HG03442 (cell line): Measurements from ENCODE around the gene KIRREL1.
"Not testable (repeated sequence)": the region's sequence is repeated elsewhere in the genome, so short reads cannot be mapped to it uniquely, and the experiment has no call there.

Source experiments
- ATAC-seq: cut with Tn5 transposase; IDR thresholded peaks from one replicate; pipeline ENCODE4 v1.9.1; 2021; ENCODE audit warnings: mild to moderate bottlenecking, moderate library complexity; ENCODE audit not compliant: unreplicated experiment

Gene KIRREL1

DNA sequence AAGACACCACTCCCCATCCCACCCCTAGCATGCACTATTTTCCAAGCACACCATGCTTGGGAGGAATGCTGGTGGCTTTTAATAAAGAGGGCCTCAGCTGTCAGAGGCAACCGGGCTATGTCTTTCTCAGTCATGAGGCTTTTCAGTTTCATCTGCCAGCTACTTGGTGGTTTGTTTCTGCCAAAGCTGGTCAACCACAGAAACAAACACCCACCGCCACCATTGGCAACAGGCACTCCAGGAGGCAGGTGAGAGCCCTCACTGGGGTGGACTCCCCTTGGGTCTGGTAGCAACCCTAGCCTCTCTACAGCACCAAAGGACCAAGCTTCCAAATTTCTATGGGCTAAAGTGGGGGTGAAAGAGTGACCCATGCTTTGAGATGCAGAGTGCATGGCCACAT lies 133.0 kb downstream of the KIRREL1 start:
- ATAC-seq = peak; percentile 45

DNA sequence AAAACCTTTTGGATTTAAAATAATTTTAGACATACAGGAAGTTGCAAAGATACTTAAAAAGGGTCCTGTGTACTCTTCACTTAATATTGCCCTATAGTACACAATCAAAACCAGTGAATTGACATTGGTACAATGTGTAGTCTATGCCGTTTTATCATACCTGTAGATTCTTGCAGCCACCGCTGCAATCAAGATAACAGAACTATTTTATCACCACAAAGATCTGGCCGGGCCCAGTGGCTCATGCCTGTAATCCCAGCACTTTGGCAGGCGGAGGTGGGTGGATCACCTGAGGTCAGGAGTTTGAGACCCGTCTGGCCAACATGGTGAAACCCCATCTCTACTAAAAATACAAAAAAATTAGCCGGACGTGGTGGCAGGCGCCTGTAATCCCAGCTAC lies 135.1 kb downstream of the KIRREL1 start:
- ATAC-seq = not testable (repeated sequence)

DNA sequence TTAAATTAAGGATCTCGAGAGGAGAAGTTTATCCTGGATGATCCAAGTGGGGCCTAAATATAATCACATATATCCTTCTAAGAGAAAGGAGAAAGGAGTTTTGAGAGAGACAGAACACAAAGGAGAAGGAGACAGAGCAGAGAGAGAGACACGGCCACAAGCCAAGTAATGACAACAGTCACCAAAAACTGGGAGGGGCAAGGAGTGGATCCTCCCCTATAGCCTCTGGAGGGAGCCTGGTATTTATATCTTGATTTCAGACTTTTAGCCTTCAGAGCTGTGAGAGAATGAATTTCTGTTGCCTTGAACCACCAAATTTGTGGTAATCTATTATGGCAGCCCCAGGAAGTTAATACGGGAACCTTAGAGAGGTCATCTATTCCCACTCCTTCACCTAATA lies 137.8 kb downstream of the KIRREL1 start:
- ATAC-seq = no peak

DNA sequence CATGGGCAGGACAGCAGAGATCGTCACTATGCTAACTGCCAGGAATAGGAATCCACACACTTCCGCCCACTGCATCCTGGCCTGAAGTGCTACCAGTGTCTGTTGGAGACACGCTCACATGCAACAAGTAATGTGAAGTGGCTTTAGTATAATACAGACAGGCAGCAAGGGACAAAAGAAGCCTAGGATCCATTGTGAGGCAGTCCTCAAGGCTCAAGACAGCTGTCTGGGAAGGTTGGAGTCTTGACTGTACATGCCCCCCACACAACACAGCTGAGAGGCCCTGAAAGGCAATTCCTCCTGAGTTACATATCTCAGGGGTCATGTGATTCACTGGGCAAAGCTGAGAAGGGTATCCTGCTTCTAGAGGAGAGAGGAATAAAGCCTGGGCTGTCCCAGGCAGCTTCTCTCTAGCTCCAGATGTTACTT lies 147.3 kb downstream of the KIRREL1 start:
- no peak for ATAC-seq

DNA sequence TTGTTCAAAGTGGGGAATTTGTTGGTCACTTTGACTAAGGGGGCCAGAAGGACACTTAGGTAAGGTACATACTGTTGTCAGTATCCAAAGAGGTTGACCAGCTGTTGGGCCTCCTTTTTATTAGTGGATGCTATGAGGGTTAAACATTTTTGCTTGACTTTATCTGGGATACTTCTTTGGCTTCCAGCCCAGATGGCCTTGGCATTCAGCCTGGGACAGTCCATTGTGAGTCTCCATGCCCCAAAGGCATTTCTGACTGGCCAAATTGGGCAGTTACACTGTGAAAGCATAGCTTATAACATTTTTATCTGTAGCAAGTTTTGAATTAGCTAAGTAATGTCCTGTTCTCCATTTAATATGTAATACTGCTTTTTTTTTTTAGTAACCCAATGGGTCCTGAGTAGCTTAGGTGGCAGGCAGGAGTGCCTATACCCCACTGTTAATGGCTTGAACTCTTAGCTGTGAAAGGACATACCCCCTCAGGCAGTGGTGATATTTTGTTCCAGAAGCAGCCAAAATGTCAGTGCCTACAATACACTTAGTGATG lies 151.8 kb downstream of the KIRREL1 start:
- no peak for ATAC-seq

DNA sequence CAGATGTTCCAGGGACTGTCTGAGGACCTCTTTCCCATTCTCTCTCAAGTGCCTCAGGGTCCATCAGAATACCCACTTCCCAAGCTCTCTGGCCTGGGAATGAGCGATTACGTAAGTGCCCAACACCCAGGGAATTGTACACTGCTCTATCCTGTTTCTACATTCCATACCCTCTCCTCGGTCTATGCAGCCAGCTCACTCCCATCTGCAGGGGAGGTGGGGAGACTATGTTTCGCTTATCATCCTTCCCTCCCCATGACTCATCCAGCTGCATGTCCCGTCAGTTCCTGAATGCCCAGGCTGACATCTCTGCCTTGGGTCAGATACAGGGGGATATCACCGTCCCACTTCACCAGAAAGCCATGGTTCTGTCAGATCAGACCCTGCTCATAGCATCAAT lies 152.7 kb downstream of the KIRREL1 start:
- ATAC-seq = no peak

DNA sequence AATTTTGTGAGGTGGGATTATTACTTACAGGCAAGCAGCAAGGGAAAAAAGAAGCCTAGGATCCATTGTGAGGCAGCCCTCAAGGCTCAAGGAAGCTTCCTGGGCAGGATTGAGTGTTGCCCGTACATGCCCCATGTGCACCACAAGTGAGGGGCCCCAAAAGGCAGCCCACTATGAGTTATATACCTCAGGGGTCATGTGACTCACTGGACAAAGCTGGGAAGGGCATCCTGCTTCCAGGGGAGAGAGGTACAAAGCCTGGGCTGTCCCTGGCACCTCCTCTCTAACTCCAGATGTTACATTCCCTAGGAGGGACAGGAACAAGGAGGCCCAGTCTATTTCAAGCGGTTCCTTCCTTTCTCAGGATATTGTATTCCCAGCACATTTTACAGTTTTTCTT lies 153.3 kb downstream of the KIRREL1 start:
- ATAC-seq = no peak

DNA sequence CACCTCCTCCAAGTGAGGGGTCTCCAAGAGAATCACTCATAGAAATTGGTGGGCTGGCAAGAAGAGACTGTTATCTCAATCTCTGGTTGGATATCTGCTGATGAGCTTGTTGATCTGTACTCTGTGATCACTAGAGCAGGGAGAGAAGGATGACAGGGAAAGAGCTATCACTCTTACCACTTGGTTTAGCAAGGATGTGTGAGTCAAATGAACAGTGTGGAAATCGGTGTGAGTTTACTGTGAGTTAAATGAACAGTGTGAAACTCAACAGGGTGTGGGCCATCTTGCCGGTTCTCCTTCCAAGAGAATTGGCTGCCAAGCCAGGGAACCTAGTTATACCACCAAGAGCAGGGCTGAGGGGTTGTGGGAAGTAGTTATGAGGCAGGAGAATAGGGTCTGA lies 154.0 kb downstream of the KIRREL1 start:
- no peak for ATAC-seq

DNA sequence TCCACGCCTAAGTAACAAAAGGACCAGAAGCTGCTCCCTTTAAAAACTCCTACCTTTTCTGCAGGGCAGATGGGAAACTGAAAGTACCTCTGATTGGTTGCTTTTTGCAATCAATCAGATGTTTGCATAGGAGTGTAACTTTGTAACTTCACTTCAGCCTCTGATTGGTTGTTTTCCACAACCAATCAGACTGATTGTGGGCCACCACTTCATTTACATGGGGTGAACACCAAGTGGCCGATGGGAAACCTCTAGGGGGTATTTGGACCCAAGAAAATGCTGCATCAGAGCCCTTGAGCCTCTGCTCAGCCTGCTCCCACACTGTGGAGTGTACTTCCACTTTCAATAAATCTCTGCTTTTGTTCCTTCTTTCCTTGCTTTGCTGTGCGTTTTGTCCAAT lies 154.4 kb downstream of the KIRREL1 start:
- ATAC-seq = no peak

DNA sequence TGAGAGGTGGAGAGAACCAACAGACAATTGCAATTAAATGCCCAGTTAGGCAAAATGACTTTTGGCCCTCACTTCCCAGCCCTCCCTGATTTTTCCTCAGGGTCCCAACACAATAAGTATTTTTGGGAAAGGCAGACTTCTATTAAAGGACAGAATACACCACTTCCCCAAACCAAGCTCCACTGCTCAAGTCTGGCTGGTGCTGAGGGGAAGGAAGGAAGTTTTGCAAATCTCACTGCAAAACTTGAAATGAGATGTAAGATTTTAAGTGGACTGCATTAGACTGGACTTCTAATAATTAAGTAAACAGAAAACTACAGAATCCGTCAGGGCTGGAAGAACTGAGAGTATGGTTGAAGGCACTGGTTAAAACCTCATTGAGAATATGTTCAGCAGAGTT lies 155.0 kb downstream of the KIRREL1 start:
- ATAC-seq = no peak

DNA sequence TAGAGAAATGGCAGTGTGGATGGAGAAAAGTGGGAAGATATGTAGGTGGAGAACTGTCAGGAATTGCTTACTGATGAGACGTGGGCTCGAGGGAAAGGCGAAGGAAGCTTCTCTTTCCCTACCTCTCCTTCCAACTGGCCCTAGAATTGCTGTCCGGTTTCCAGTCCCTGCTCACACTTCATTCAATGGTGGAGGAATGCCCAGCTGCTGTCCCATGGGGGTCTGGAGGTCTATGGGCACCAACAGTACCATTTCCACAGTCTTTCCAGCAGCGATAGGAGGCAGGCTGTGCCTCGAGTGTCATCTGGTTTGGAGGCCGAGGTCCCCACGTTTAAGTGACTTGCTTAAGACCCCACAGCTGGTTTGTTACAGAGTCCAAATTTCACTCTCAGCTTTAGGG lies 155.7 kb downstream of the KIRREL1 start:
- ATAC-seq = no peak
